ENCODE data around the gene TRPM7. TPM values are rescaled to one million over a fixed set of nuclear protein-coding genes. Genes with fewer than 3 reads are reported as not detected.
A peak's percentile ranks its signal among the peaks of the same experiment; 100 is the strongest.

Gene TRPM7
- total and polyA plus RNA-seq, 9 of the 15 experiments (the other 6 are each of a cell fraction or from before 2014, with no cell fraction given) = 12.3 to 59.2 (median 31.5) TPM

DNA sequence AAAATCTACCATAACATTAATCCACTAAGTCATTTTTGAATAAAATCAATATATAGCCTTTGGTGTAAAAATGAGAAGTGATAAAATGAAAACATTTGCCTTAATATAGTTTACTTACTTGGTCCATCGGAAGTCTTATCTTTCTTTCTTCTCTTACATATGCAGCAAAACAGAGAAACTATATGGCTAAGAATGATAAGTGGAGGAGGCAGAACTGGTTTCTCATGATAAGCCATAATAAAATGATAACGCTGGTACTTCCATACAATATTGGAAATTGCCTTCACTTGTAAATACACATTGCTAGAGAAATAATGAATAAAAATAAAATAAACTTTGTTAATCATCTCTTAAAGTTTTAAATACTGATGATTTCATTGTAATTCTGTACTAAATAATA lies 92.3 kb downstream of the TRPM7 start (continued):
- TF ChIP-seq ATF7 (IDR thresholded peaks at IDR 0.05) = no peak
- TF ChIP-seq PCBP1 (IDR thresholded peaks at IDR 0.05; ENCODE audit: low read depth, low read length, poor library complexity, severe bottlenecking) = no peak
- TF ChIP-seq FOXJ3 (CRISPR knock-in tag; IDR thresholded peaks at IDR 0.05) = no peak
- TF ChIP-seq, protein P1, sequence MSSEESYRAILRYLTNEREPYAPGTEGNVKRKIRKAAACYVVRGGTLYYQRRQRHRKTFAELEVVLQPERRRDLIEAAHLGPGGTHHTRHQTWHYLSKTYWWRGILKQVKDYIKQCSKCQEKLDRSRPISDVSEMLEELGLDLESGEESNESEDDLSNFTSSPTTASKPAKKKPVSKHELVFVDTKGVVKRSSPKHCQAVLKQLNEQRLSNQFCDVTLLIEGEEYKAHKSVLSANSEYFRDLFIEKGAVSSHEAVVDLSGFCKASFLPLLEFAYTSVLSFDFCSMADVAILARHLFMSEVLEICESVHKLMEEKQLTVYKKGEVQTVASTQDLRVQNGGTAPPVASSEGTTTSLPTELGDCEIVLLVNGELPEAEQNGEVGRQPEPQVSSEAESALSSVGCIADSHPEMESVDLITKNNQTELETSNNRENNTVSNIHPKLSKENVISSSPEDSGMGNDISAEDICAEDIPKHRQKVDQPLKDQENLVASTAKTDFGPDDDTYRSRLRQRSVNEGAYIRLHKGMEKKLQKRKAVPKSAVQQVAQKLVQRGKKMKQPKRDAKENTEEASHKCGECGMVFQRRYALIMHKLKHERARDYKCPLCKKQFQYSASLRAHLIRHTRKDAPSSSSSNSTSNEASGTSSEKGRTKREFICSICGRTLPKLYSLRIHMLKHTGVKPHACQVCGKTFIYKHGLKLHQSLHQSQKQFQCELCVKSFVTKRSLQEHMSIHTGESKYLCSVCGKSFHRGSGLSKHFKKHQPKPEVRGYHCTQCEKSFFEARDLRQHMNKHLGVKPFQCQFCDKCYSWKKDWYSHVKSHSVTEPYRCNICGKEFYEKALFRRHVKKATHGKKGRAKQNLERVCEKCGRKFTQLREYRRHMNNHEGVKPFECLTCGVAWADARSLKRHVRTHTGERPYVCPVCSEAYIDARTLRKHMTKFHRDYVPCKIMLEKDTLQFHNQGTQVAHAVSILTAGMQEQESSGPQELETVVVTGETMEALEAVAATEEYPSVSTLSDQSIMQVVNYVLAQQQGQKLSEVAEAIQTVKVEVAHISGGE (CRISPR knock-in tag; IDR thresholded peaks at IDR 0.05) = no peak; a peak in 1 of 6 replicates
- no peak for TF ChIP-seq ZBTB1 (CRISPR knock-in tag; IDR thresholded peaks at IDR 0.05; ENCODE audit: borderline replicate concordance, low read depth)
- TF ChIP-seq ILK (tag; IDR thresholded peaks at IDR 0.05; ENCODE audit: borderline replicate concordance, low read depth) = no peak
- TF ChIP-seq STAT5A (IDR thresholded peaks at IDR 0.05; ENCODE audit: borderline replicate concordance, low read length) = peak; percentile 84
- no peak for TF ChIP-seq GABPA (tag; conservative IDR thresholded peaks at IDR 0.05; ENCODE audit: low read depth)
- TF ChIP-seq RHOXF2B (CRISPR knock-in tag; conservative IDR thresholded peaks at IDR 0.05) = no peak
- TF ChIP-seq LCOR (CRISPR knock-in tag; IDR thresholded peaks at IDR 0.05) = no peak
- TF ChIP-seq, protein P2, sequence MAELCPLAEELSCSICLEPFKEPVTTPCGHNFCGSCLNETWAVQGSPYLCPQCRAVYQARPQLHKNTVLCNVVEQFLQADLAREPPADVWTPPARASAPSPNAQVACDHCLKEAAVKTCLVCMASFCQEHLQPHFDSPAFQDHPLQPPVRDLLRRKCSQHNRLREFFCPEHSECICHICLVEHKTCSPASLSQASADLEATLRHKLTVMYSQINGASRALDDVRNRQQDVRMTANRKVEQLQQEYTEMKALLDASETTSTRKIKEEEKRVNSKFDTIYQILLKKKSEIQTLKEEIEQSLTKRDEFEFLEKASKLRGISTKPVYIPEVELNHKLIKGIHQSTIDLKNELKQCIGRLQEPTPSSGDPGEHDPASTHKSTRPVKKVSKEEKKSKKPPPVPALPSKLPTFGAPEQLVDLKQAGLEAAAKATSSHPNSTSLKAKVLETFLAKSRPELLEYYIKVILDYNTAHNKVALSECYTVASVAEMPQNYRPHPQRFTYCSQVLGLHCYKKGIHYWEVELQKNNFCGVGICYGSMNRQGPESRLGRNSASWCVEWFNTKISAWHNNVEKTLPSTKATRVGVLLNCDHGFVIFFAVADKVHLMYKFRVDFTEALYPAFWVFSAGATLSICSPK (IDR thresholded peaks at IDR 0.05; ENCODE audit: borderline replicate concordance) = no peak
- no peak for TF ChIP-seq SIN3B (IDR thresholded peaks at IDR 0.05; ENCODE audit: low read depth)
- peak; percentile 96 for TF ChIP-seq TAL1 (IDR thresholded peaks at IDR 0.05)
- TF ChIP-seq NCOR1 (IDR thresholded peaks at IDR 0.05) = peak; percentile 93
- TF ChIP-seq PURB (CRISPR knock-in tag; IDR thresholded peaks at IDR 0.05; ENCODE audit: low read depth) = no peak
- TF ChIP-seq BACH1 (tag; IDR thresholded peaks at IDR 0.05) = no peak
- TF ChIP-seq MCM2 (IDR thresholded peaks at IDR 0.05; ENCODE audit: low read depth) = no peak
- TF ChIP-seq NR1H2 (CRISPR knock-in tag; IDR thresholded peaks at IDR 0.05) = no peak
- TF ChIP-seq TEAD2 (tag; IDR thresholded peaks at IDR 0.05) = no peak
- TF ChIP-seq HDAC2 (IDR thresholded peaks at IDR 0.05) = no peak
- TF ChIP-seq HCFC1 (IDR thresholded peaks at IDR 0.05; ENCODE audit: low read depth, low read length) = no peak
- TF ChIP-seq, protein P3, sequence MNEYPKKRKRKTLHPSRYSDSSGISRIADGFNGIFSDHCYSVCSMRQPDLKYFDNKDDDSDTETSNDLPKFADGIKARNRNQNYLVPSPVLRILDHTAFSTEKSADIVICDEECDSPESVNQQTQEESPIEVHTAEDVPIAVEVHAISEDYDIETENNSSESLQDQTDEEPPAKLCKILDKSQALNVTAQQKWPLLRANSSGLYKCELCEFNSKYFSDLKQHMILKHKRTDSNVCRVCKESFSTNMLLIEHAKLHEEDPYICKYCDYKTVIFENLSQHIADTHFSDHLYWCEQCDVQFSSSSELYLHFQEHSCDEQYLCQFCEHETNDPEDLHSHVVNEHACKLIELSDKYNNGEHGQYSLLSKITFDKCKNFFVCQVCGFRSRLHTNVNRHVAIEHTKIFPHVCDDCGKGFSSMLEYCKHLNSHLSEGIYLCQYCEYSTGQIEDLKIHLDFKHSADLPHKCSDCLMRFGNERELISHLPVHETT (CRISPR knock-in tag; conservative IDR thresholded peaks at IDR 0.05 in 1 of 2, IDR thresholded peaks at IDR 0.05 in 1 of 2) = no peak
- TF ChIP-seq, protein P4, sequence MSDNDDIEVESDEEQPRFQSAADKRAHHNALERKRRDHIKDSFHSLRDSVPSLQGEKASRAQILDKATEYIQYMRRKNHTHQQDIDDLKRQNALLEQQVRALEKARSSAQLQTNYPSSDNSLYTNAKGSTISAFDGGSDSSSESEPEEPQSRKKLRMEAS (CRISPR knock-in tag; IDR thresholded peaks at IDR 0.05) = no peak
